Measurements from ENCODE around the gene IBTK. TPM values are rescaled to one million over a fixed set of nuclear protein-coding genes. Genes with fewer than 3 reads are reported as not detected.

IBTK gene
- total and polyA plus RNA-seq, 2 of the 8 experiments (the other 6 are each of a cell fraction or from before 2014, with no cell fraction given) = 4.6 to 24.2 TPM

DNA sequence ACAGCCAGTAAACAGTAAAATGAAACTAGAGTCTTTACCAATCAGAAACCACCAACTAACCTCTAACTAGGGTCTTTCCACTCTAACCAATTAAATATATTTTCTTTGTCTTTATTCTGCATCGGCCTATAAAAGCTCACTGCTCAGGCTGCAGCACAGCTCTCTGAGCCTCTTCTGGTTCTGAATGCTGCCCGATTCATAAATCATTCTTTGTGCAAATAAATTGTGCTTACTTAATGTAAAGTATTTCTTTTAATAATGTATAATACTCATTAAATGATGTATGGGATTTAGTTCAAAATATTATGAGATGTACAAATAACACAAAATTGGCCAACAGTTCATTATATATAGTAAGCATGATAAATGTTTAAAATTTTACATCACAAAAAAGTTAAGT, 7.9 kb downstream of the IBTK start:
- Histone ChIP-seq H3K9me3 (ENCODE audit: insufficient read depth in 2 of 2, low read depth in 1 of 2, low read length in 1 of 2) (no peaks in the 10 kb centered on the region), H3K4ac (replicated peaks; ENCODE audit: insufficient read length, low read depth, low read length) (no peak overlapping the region), H3K56ac (replicated peaks; ENCODE audit: insufficient read length, low read depth, low read length) (no peak overlapping the region), H3K14ac (ENCODE audit: insufficient read length) (no peak overlapping the region), H4K20me1 (replicated peaks in 1 of 2; ENCODE audit: control insufficient read depth in 1 of 2, insufficient read depth in 2 of 2, low read length in 2 of 2) (peaks cover 0 to 3% of the 10 kb centered on the region in 2 experiments), H3K79me1 (ENCODE audit: low read depth, low read length) (peaks cover 3% of the 10 kb centered on the region; the same call in 1 of the 2 replicates), H3K4me1 (replicated peaks in 1 of 4; ENCODE audit: control insufficient read depth in 3 of 4, insufficient read depth in 4 of 4, low read length in 3 of 4) (no peaks in the 10 kb centered on the region; a peak in 1 of 7 replicates), H3K27ac (ENCODE audit: low read depth, low read length) (no peak overlapping the region), H3K4me3 (ENCODE audit: extremely low read depth in 1 of 4, insufficient read depth in 2 of 4, low read depth in 3 of 4, low read length in 4 of 4) (no peak overlapping the region), H4K91ac (replicated peaks; ENCODE audit: insufficient read length, low read length) (no peak overlapping the region), H3K36me3 (ENCODE audit: control insufficient read depth in 2 of 4, insufficient read depth in 4 of 4, low read length in 3 of 4) (peaks cover 0 to 16% (median 2%) of the 10 kb centered on the region in 4 experiments; a peak in 3 of 8 replicates), H2BK20ac (ENCODE audit: low read length) (no peak overlapping the region), H2BK5ac (ENCODE audit: low read depth, low read length) (no peak overlapping the region), H3K4me2 (ENCODE audit: insufficient read depth in 1 of 2, low read depth in 2 of 2, low read length in 2 of 2) (no peak overlapping the region), H2BK15ac (ENCODE audit: low read length) (no peak overlapping the region), H3K18ac (ENCODE audit: extremely low read depth, low read length) (no peak overlapping the region), H3K79me2 (ENCODE audit: control insufficient read depth in 1 of 2, insufficient read depth in 2 of 2, low read length in 2 of 2) (peaks cover 0 to 66% of the 10 kb centered on the region in 2 experiments; a peak in 3 of 4 replicates), H4K5ac (ENCODE audit: insufficient read length, low read depth, low read length) (no peak overlapping the region), H2AK5ac (ENCODE audit: low read depth, low read length) (no peak overlapping the region), H3K23me2 (ENCODE audit: low read depth, low read length) (no peaks in the 10 kb centered on the region), H2AFZ (ENCODE audit: low read length) (no peak overlapping the region), H2BK12ac (ENCODE audit: low read depth, low read length) (no peak overlapping the region), H3K27me3 (replicated peaks in 1 of 4; ENCODE audit: control insufficient read depth in 3 of 4, extremely low read depth in 1 of 4, insufficient read depth in 3 of 4, low read length in 3 of 4) (no peaks in the 10 kb centered on the region), H2BK120ac (replicated peaks; ENCODE audit: low read depth, low read length) (no peak overlapping the region), H3K9ac (replicated peaks in 1 of 4; ENCODE audit: extremely low read depth in 1 of 4, low read depth in 3 of 4, low read length in 3 of 4) (no peak overlapping the region), H3K23ac (ENCODE audit: insufficient read length) (no peak overlapping the region), H4K8ac (ENCODE audit: extremely low read depth, insufficient read depth, low read length) (no peak overlapping the region)
- FAIRE-seq (no peak), DNase-seq (ENCODE audit: low read depth in 1 of 2, low spot score in 2 of 2) (no peak)
- POLR2A ChIA-PET (ENCODE audit: partially characterized antibody) = interaction anchor here (0.6 kb wide), 1 partner anchor 21 kb away, joined by 3 read pairs; no protein-coding TSS in a partner anchor
- 83% methylated on average over 2 of the region's 2 CpGs; no CpG with 5 or more reads in 1 of the 2 experiments for whole genome bisulfite sequencing, 2 experiments (ENCODE audit: extremely low coverage in 1 of 2, insufficient coverage in 1 of 2, insufficient read length in 1 of 2, insufficient replicate concordance in 2 of 2, low coverage in 1 of 2, low lambda C conversion rate in 2 of 2, missing lambda C conversion rate in 1 of 2)
- TF ChIP-seq JUND (IDR thresholded peaks at IDR 0.05; ENCODE audit: low read length) (no peak), TEAD4 (IDR thresholded peaks at IDR 0.05; ENCODE audit: low read depth, low read length) (no peak), RNF2 (IDR thresholded peaks at IDR 0.05; ENCODE audit: borderline replicate concordance, low read depth, low read length, missing control alignments, poor library complexity, severe bottlenecking) (no peak), RBBP5 (IDR thresholded peaks at IDR 0.05; ENCODE audit: borderline replicate concordance, low read depth, low read length) (no peak)
- CTCF ChIA-PET (ENCODE audit: partially characterized antibody) = no interaction called here

All from H1 (cell line).